A673 (cell line): Measurements from ENCODE around the gene GLRA3.

Experiments
- CTCF ChIP-seq: fragments of 300-800, 200-600 bp; sonication (generic); conservative IDR thresholded peaks from 2 replicates; pipeline ENCODE4 v1.5.1; 2017; ENCODE audit warnings: low read depth, mild to moderate bottlenecking, antibody characterized with exemption, low read length, moderate library complexity, mixed read lengths
- EZH2 ChIP-seq: fragments of 200-600 bp; sonication (generic); IDR thresholded peaks from 2 replicates; pipeline ENCODE4 v1.6.1; 2017; ENCODE audit warnings: borderline replicate concordance, low read depth, mild to moderate bottlenecking, mixed read lengths, antibody characterized with exemption, low read length; ENCODE audit not compliant: poor library complexity, severe bottlenecking

GRCh38 chr4:174613979-174614378 is 215.1 kb downstream of the GLRA3 start:
- no peak for TF ChIP-seq EZH2
- TF ChIP-seq CTCF: no peak
